GM12891 (cell line): ENCODE results near the gene AATF.

Experiments used
- DNase-seq: peaks from one replicate; pipeline ENCODE4 v3.0.0; 2011; ENCODE audit warnings: low spot score; ENCODE audit not compliant: insufficient read length
- FAIRE-seq: peaks from 2 replicates; lab custom pipeline; 2011; peaks lifted over from hg19 to GRCh38; lab: Jason Lieb, UNC
- PAX5 ChIP-seq: IDR thresholded peaks from 2 replicates; pipeline ENCODE4 v1.6.1; 2011; ENCODE audit warnings: low read length, moderate library complexity, mild to moderate bottlenecking; ENCODE audit not compliant: insufficient read depth, severe bottlenecking
- POLR2A ChIP-seq: IDR thresholded peaks from 2 replicates; pipeline ENCODE4 v1.6.1; 2011; ENCODE audit warnings: low read depth, low read length, control low read depth
- POLR2AphosphoS5 ChIP-seq: IDR thresholded peaks from 2 replicates; pipeline ENCODE4 v1.6.1; 2011; ENCODE audit warnings: low read depth, low read length, control low read depth
- POU2F2 ChIP-seq: IDR thresholded peaks from 2 replicates; pipeline ENCODE4 v1.6.1; 2011; ENCODE audit warnings: low read depth, mild to moderate bottlenecking, control low read depth, low read length, moderate library complexity
- SPI1 ChIP-seq: IDR thresholded peaks from 2 replicates; pipeline ENCODE4 v1.6.1; 2011; ENCODE audit warnings: low read depth, low read length, control low read depth
- TAF1 ChIP-seq: IDR thresholded peaks from 2 replicates; pipeline ENCODE4 v1.6.1; 2011; ENCODE audit warnings: low read depth, low read length, control low read depth

AATF gene

GRCh38 chr17:36940313-36941264 lies 8.2 kb upstream of the AATF start:
- FAIRE-seq (no peak), DNase-seq (no peak)
- TF ChIP-seq POU2F2 = no peak
- TF ChIP-seq SPI1 = no peak
- no peak for TF ChIP-seq TAF1
- no peak for TF ChIP-seq PAX5
- no peak for TF ChIP-seq POLR2A
- TF ChIP-seq POLR2AphosphoS5 = no peak

GRCh38 chr17:36941265-36942010 lies 7.3 kb upstream of the AATF start:
- FAIRE-seq (no peak), DNase-seq (no peak)
- TF ChIP-seq PAX5 = no peak
- no peak for TF ChIP-seq TAF1
- no peak for TF ChIP-seq POLR2AphosphoS5
- no peak for TF ChIP-seq SPI1
- TF ChIP-seq POU2F2 = no peak
- no peak for TF ChIP-seq POLR2A

- TF ChIP-seq SPI1 = no peak
- no peak for TF ChIP-seq PAX5
- no peak for TF ChIP-seq POLR2AphosphoS5
- no peak for TF ChIP-seq TAF1
- no peak for TF ChIP-seq POLR2A
- no peak for TF ChIP-seq POU2F2
- DNase-seq (no peak), FAIRE-seq (no peak)
Measured at GRCh38 chr17:36942019-36942599, 6.6 kb upstream of the AATF start.

GRCh38 chr17:36942631-36943125 lies 6.1 kb upstream of the AATF start:
- DNase-seq (no peak), FAIRE-seq (no peak)
- TF ChIP-seq POLR2AphosphoS5 (no peak), PAX5 (no peak), SPI1 (no peak), POLR2A (no peak), TAF1 (no peak), POU2F2 (no peak)

GRCh38 chr17:36943250-36944191 lies 5.2 kb upstream of the AATF start:
- TF ChIP-seq SPI1 = no peak
- no peak for TF ChIP-seq POLR2AphosphoS5
- TF ChIP-seq POLR2A = no peak
- no peak for TF ChIP-seq TAF1
- TF ChIP-seq POU2F2 = no peak
- no peak for TF ChIP-seq PAX5
- DNase-seq (no peak), FAIRE-seq (no peak)

- no peak for FAIRE-seq
- no peak for TF ChIP-seq TAF1
- DNase-seq = no peak
Measured at GRCh38 chr17:36944553-36944952, 4.2 kb upstream of the AATF start.

GRCh38 chr17:36945140-36945539 lies 3.6 kb upstream of the AATF start:
- FAIRE-seq (no peak), DNase-seq (no peak)
- TF ChIP-seq SPI1 (no peak), TAF1 (no peak), POLR2A (no peak), POU2F2 (no peak), POLR2AphosphoS5 (no peak), PAX5 (no peak)

- DNase-seq (no peak), FAIRE-seq (no peak)
- TF ChIP-seq SPI1 = no peak
- TF ChIP-seq TAF1 = no peak
- no peak for TF ChIP-seq POLR2A
- TF ChIP-seq POU2F2 = no peak
- no peak for TF ChIP-seq PAX5
- TF ChIP-seq POLR2AphosphoS5 = no peak
Measured at GRCh38 chr17:36945959-36946725, 2.6 kb upstream of the AATF start.
